SK-N-SH treated with all-trans-retinoic acid at 6 μM for 48 hours (cell line): Measurements from ENCODE around the gene CDK4.

Experiments used
- ATAC-seq: fragments of 200-7000 bp; cut with Tn5 transposase; 3 replicates; pipeline ENCODE4 v1.9.1; 2020; ENCODE audit warnings: mild to moderate bottlenecking, moderate library complexity
- ARNTL ChIP-seq: fragments of 450-650 bp; formaldehyde crosslinking; IDR thresholded peaks from 2 replicates; pipeline ENCODE4 v1.5.0; 2020; ENCODE audit warnings: low read depth, mild to moderate bottlenecking, moderate library complexity, borderline replicate concordance
- BACH2 ChIP-seq: fragments of 250-450 bp; sonication (Bioruptor Pico); IDR thresholded peaks from 2 replicates; pipeline ENCODE4 v1.9.0; 2021; ENCODE audit warnings: mild to moderate bottlenecking, borderline replicate concordance
- CREB5 ChIP-seq: fragments of 250-450 bp; sonication (Bioruptor Pico); IDR thresholded peaks from 2 replicates; pipeline ENCODE4 v1.5.1; 2020; ENCODE audit warnings: low read depth, mild to moderate bottlenecking, moderate library complexity
- CSDC2 ChIP-seq: fragments of 250-450 bp; sonication (Bioruptor Pico); IDR thresholded peaks from 2 replicates; pipeline ENCODE4 v1.5.0; 2020; ENCODE audit warnings: mild to moderate bottlenecking, moderate library complexity
- CSRNP3 ChIP-seq: fragments of 250-450 bp; sonication (Bioruptor Pico); IDR thresholded peaks from 2 replicates; pipeline ENCODE4 v1.5.1; 2021; ENCODE audit warnings: mild to moderate bottlenecking, moderate library complexity
- GLIS3 ChIP-seq: fragments of 250-450 bp; sonication (Bioruptor Pico); IDR thresholded peaks from 2 replicates; pipeline ENCODE4 v1.5.0; 2020; ENCODE audit warnings: mild to moderate bottlenecking, moderate library complexity
- OSR1 ChIP-seq: fragments of 250-450 bp; sonication (Bioruptor Pico); IDR thresholded peaks from 2 replicates; pipeline ENCODE4 v1.8.0; 2022; ENCODE audit warnings: moderate library complexity, mild to moderate bottlenecking, inconsistent platforms
- PATZ1 ChIP-seq: fragments of 250-450 bp; sonication (Bioruptor Pico); IDR thresholded peaks from 2 replicates; pipeline ENCODE4 v1.8.0; 2020; ENCODE audit warnings: mild to moderate bottlenecking, moderate library complexity, borderline replicate concordance
- PPARA ChIP-seq: fragments of 250-450 bp; sonication (Bioruptor Pico); IDR thresholded peaks from 2 replicates; pipeline ENCODE4 v1.5.0; 2020; ENCODE audit warnings: mild to moderate bottlenecking, borderline replicate concordance
- RARB ChIP-seq: fragments of 250-450 bp; sonication (Bioruptor Pico); IDR thresholded peaks from 2 replicates; pipeline ENCODE4 v1.8.0; 2021; ENCODE audit warnings: mild to moderate bottlenecking, moderate library complexity
- SNAI2 ChIP-seq: fragments of 250-450 bp; sonication (Bioruptor Pico); IDR thresholded peaks from 2 replicates; pipeline ENCODE4 v1.5.0; 2020; ENCODE audit warnings: mild to moderate bottlenecking, moderate library complexity
- TCF4 ChIP-seq: fragments of 250-450 bp; sonication (Bioruptor Pico); IDR thresholded peaks from 2 replicates; pipeline ENCODE4 v1.8.0; 2021; ENCODE audit warnings: mild to moderate bottlenecking, moderate library complexity, borderline replicate concordance
- TOX ChIP-seq: fragments of 250-450 bp; sonication (Bioruptor Pico); IDR thresholded peaks from 2 replicates; pipeline ENCODE4 v1.8.0; 2021; ENCODE audit warnings: mild to moderate bottlenecking, moderate library complexity, borderline replicate concordance
- TSHZ2 ChIP-seq: fragments of 250-450 bp; sonication (Bioruptor Pico); IDR thresholded peaks from 2 replicates; pipeline ENCODE4 v1.5.0; 2020; ENCODE audit warnings: mild to moderate bottlenecking, moderate library complexity
- ZC3H10 ChIP-seq: fragments of 250-450 bp; sonication (Bioruptor Pico); IDR thresholded peaks from 2 replicates; pipeline ENCODE4 v1.5.1; 2021; ENCODE audit warnings: mild to moderate bottlenecking, moderate library complexity
- ZFP3 ChIP-seq: fragments of 250-450 bp; sonication (Bioruptor Pico); IDR thresholded peaks from 2 replicates; pipeline ENCODE4 v1.5.0; 2020; ENCODE audit warnings: mild to moderate bottlenecking, moderate library complexity
- ZFP30 ChIP-seq: fragments of 450-650 bp; formaldehyde crosslinking; IDR thresholded peaks from 2 replicates; pipeline ENCODE4 v1.5.0; 2022; ENCODE audit warnings: mild to moderate bottlenecking, moderate library complexity
- ZNF565 ChIP-seq: fragments of 450-650 bp; formaldehyde crosslinking; conservative IDR thresholded peaks from 2 replicates; pipeline ENCODE4 v1.5.0; 2020; ENCODE audit warnings: low read depth, mild to moderate bottlenecking, moderate library complexity
- ZNF70 ChIP-seq: fragments of 450-650 bp; formaldehyde crosslinking; IDR thresholded peaks from 2 replicates; pipeline ENCODE4 v1.5.0; 2020; ENCODE audit warnings: mild to moderate bottlenecking, moderate library complexity
- ZNF8 ChIP-seq: fragments of 450-650 bp; formaldehyde crosslinking; IDR thresholded peaks from 2 replicates; pipeline ENCODE4 v1.5.0; 2020; ENCODE audit warnings: mild to moderate bottlenecking, moderate library complexity

CDK4 gene

DNA sequence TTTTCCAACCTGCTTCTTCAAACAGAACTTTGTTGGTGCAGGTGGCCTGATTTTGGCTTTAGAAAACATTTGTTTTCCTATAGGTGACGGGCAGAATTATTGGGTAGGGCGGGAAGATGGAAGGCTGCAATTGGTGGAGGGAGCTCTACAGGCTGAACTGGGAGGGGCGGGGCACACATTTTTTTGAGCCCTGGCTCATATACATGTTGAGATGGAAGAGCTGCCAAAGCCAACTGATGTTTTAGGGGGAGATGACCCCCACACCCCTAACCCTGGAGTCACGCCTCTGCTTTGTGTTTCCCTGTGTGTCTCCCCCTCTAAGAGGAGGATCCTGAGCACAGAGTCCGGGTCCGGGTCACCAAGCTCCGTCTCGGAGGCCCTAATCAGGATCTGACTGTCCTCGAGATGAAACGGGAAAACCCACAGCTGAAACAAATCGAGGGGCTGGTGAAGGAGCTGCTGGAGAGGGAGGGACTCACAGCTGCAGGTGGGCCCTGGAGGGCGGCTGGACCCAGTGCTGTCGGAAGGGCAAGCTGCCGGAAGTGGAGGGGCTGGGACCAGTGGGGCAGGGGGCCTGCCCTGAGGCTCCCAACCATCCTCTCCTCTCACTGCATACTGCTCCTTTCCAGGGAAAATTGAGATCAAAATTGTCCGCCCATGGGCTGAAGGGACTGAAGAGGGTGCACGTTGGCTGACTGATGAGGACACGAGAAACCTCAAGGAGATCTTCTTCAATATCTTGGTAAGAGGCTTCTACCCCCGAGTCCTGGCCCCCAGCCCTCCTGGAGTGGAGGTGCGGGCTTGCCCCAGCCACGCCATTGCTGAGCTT lies 32.1 kb downstream of the CDK4 start:
- TF ChIP-seq TOX (CRISPR knock-in tag) (no peak), OSR1 (CRISPR knock-in tag) (no peak), RARB (CRISPR knock-in tag) (no peak)
- ATAC-seq: no peak

- ATAC-seq: no peak
- no peak for TF ChIP-seq CSRNP3 (CRISPR knock-in tag)
- no peak for TF ChIP-seq ZFP30 (CRISPR knock-in tag)
- no peak for TF ChIP-seq PPARA (CRISPR knock-in tag)
- TF ChIP-seq CSDC2 (CRISPR knock-in tag): no peak
- no peak for TF ChIP-seq CREB5
- TF ChIP-seq ARNTL (CRISPR knock-in tag): no peak
- TF ChIP-seq BACH2 (CRISPR knock-in tag): no peak
- TF ChIP-seq ZFP3 (CRISPR knock-in tag): no peak
- TF ChIP-seq ZNF565 (CRISPR knock-in tag): no peak
- no peak for TF ChIP-seq RARB (CRISPR knock-in tag)
- no peak for TF ChIP-seq TSHZ2 (CRISPR knock-in tag)
- TF ChIP-seq GLIS3 (CRISPR knock-in tag): no peak
- TF ChIP-seq TCF4 (CRISPR knock-in tag): no peak
- no peak for TF ChIP-seq TOX (CRISPR knock-in tag)
- no peak for TF ChIP-seq ZC3H10
These were observed 33.2 kb downstream of the CDK4 start for GRCh38 chr12:57718641-57719528.

- no peak for TF ChIP-seq ZFP3 (CRISPR knock-in tag)
- no peak for TF ChIP-seq CSRNP3 (CRISPR knock-in tag)
- no peak for TF ChIP-seq TCF4 (CRISPR knock-in tag)
- TF ChIP-seq ZC3H10: no peak
- no peak for TF ChIP-seq SNAI2 (CRISPR knock-in tag)
- no peak for TF ChIP-seq ZNF8 (CRISPR knock-in tag)
- no peak for TF ChIP-seq OSR1 (CRISPR knock-in tag)
- TF ChIP-seq ZNF70 (CRISPR knock-in tag): no peak
- TF ChIP-seq GLIS3 (CRISPR knock-in tag): no peak
- TF ChIP-seq ZNF565 (CRISPR knock-in tag): no peak
- TF ChIP-seq PATZ1 (CRISPR knock-in tag): no peak
- TF ChIP-seq, all 23 proteins: peak for 0
- no peak for ATAC-seq
These were observed 34.1 kb downstream of the CDK4 start for GRCh38 chr12:57717846-57718640.
